Activated T-helper 1 cell treated with anti-CD3 and anti-CD28 coated beads, Interleukin-12 subunit alpha, Interleukin-12 subunit beta, Interleukin-2, Interleukin-4 antibody, amounts not matched to agents 30 ng/mL and 10 ng/mL and 1 ng/mL, durations not matched to agents 14 hours and 24 hours and 36 hours (primary cell): ENCODE measurements around the gene PTRHD1. TPM values are rescaled to one million over a fixed set of nuclear protein-coding genes. Genes with fewer than 3 reads are reported as not detected.
"Not testable (repeated sequence)": the region's sequence is repeated elsewhere in the genome, so short reads cannot be mapped to it uniquely, and the experiment has no call there.

Experiments used
- DNase-seq: peaks from one replicate; pipeline ENCODE4 v3.0.0; 2021; ENCODE audit warnings: low spot score
- H3K27ac Mint-ChIP-seq: one replicate; pipeline ENCODE4 v1.8.0; 2021; ENCODE audit warnings: mild to moderate bottlenecking, mixed read lengths
- H3K27me3 Mint-ChIP-seq: one replicate; pipeline ENCODE4 v1.8.0; 2022; ENCODE audit warnings: mild to moderate bottlenecking, moderate library complexity, mixed read lengths; ENCODE audit not compliant: insufficient read depth
- H3K36me3 Mint-ChIP-seq: one replicate; pipeline ENCODE4 v1.8.0; 2021; ENCODE audit warnings: low read depth, mixed read lengths
- H3K4me1 Mint-ChIP-seq: one replicate; pipeline ENCODE4 v1.8.0; 2021; ENCODE audit warnings: low read depth, mixed read lengths
- H3K4me3 Mint-ChIP-seq: one replicate; pipeline ENCODE4 v1.8.0; 2021; ENCODE audit warnings: mild to moderate bottlenecking, moderate library complexity, mixed read lengths
- H3K9me3 Mint-ChIP-seq: one replicate; pipeline ENCODE4 v1.8.0; 2021; ENCODE audit warnings: mixed read lengths
- intact Hi-C: fragments of 100-400 bp; cut with micrococcal nuclease; formaldehyde crosslinking; loops from one replicate; pipeline ENCODE4 v1.15.1; 2024
- total RNA-seq: library from RNA; stranded (reverse); gene quantifications from 2 replicates; pipeline ENCODE4 v1.2.3, GENCODE V29; 2022

The PTRHD1 gene
- total RNA-seq, result 16.5 and 17.3 TPM in 2 replicates

- peak within 1 kb of the TSS; percentile 99 for H3K27ac Mint-ChIP-seq
- no peaks in the 10 kb centered on the region for H3K9me3 Mint-ChIP-seq
- peaks cover 27% of the 10 kb centered on the region for H3K36me3 Mint-ChIP-seq
- DNase-seq, result peak; percentile 92
- H3K4me3 Mint-ChIP-seq, result peak within 1 kb of the TSS; percentile 95
- intact Hi-C loops, result loop anchor here (1.0 to 10.0 kb wide), 8 partner anchors 128 to 866 kb away; partner anchors contain the start of genes ADCY3, ATAD2B, DNAJC27 and NCOA1
- H3K4me1 Mint-ChIP-seq, result peaks cover 47% of the 10 kb centered on the region
- peaks cover 1% of the 10 kb centered on the region for H3K27me3 Mint-ChIP-seq
Observed at GRCh38 chr2:24792874-24793760, at the start of gene PTRHD1, which contains the start of gene CENPO. Gene PTRHD1 (minus strand): TSS chr2:24793391. CDS start chr2:24793377, 14 bp downstream. Gene CENPO (plus strand): TSS chr2:24793425. CDS start chr2:24793920, 495 bp downstream.

- intact Hi-C loops, result no loop called here
- Mint-ChIP-seq H3K27me3 (no peaks in the 10 kb centered on the region), H3K9me3 (no peaks in the 10 kb centered on the region), H3K4me1 (no peaks in the 10 kb centered on the region), H3K36me3 (no peaks in the 10 kb centered on the region), H3K4me3 (no peak overlapping the region), H3K27ac (no peak overlapping the region)
- DNase-seq, result no peak
Observed at GRCh38 chr2:24842081-24843050, 49.2 kb upstream of the PTRHD1 start.

GRCh38 chr2:24840962-24841945 lies 48.1 kb upstream of the PTRHD1 start:
- intact Hi-C loops, result no loop called here
- H3K36me3 Mint-ChIP-seq, result peaks cover 4% of the 10 kb centered on the region
- H3K27ac Mint-ChIP-seq, result no peak overlapping the region
- no peak overlapping the region for H3K4me3 Mint-ChIP-seq
- no peaks in the 10 kb centered on the region for H3K4me1 Mint-ChIP-seq
- no peaks in the 10 kb centered on the region for H3K9me3 Mint-ChIP-seq
- H3K27me3 Mint-ChIP-seq, result no peaks in the 10 kb centered on the region
- no peak for DNase-seq

GRCh38 chr2:24840164-24840869 lies 47.1 kb upstream of the PTRHD1 start:
- intact Hi-C loops, result no loop called here
- Mint-ChIP-seq H3K27ac (no peak overlapping the region), H3K36me3 (peaks cover 4% of the 10 kb centered on the region), H3K27me3 (no peaks in the 10 kb centered on the region), H3K9me3 (no peaks in the 10 kb centered on the region), H3K4me3 (no peak overlapping the region), H3K4me1 (no peaks in the 10 kb centered on the region)
- DNase-seq, result no peak

GRCh38 chr2:24839729-24840128 lies 46.5 kb upstream of the PTRHD1 start:
- Mint-ChIP-seq H3K4me3 (no peak overlapping the region), H3K9me3 (no peaks in the 10 kb centered on the region), H3K36me3 (peaks cover 6% of the 10 kb centered on the region), H3K27ac (no peak overlapping the region), H3K4me1 (no peaks in the 10 kb centered on the region), H3K27me3 (no peaks in the 10 kb centered on the region)
- DNase-seq, result no peak
- intact Hi-C loops, result no loop called here

- intact Hi-C loops, result no loop called here
- Mint-ChIP-seq H3K9me3 (no peaks in the 10 kb centered on the region), H3K27me3 (no peaks in the 10 kb centered on the region), H3K27ac (no peak overlapping the region), H3K4me3 (no peak overlapping the region), H3K4me1 (no peaks in the 10 kb centered on the region), H3K36me3 (peaks cover 6% of the 10 kb centered on the region)
- no peak for DNase-seq
Observed at GRCh38 chr2:24838541-24838940, 45.4 kb upstream of the PTRHD1 start.

- H3K36me3 Mint-ChIP-seq, result peaks cover 6% of the 10 kb centered on the region
- no peaks in the 10 kb centered on the region for H3K4me1 Mint-ChIP-seq
Observed at GRCh38 chr2:24837996-24838513, 44.9 kb upstream of the PTRHD1 start.

GRCh38 chr2:24836706-24837105 lies 43.5 kb upstream of the PTRHD1 start:
- no peaks in the 10 kb centered on the region for H3K27me3 Mint-ChIP-seq
- intact Hi-C loops, result no loop called here
- no peak for DNase-seq
- H3K27ac Mint-ChIP-seq, result no peak overlapping the region
- H3K4me3 Mint-ChIP-seq, result no peak overlapping the region
- peaks cover 6% of the 10 kb centered on the region for H3K36me3 Mint-ChIP-seq
- no peaks in the 10 kb centered on the region for H3K4me1 Mint-ChIP-seq
- H3K9me3 Mint-ChIP-seq, result no peaks in the 10 kb centered on the region

More at GRCh38 chr2:24837996-24838513, 44.9 kb upstream of the PTRHD1 start:
- Mint-ChIP-seq H3K27me3 (no peaks in the 10 kb centered on the region), H3K9me3 (no peaks in the 10 kb centered on the region), H3K27ac (no peak overlapping the region), H3K4me3 (no peak overlapping the region)
- no peak for DNase-seq
- intact Hi-C loops, result no loop called here

GRCh38 chr2:24836206-24836605 lies 43.0 kb upstream of the PTRHD1 start:
- Mint-ChIP-seq H3K36me3 (peaks cover 6% of the 10 kb centered on the region), H3K27ac (no peak overlapping the region), H3K4me1 (no peaks in the 10 kb centered on the region), H3K27me3 (no peaks in the 10 kb centered on the region), H3K9me3 (no peaks in the 10 kb centered on the region), H3K4me3 (no peak overlapping the region)
- intact Hi-C loops, result no loop called here
- no peak for DNase-seq

- H3K36me3 Mint-ChIP-seq, H3K27me3 Mint-ChIP-seq, DNase-seq, intact Hi-C loops, H3K4me3 Mint-ChIP-seq, H3K4me1 Mint-ChIP-seq, H3K9me3 Mint-ChIP-seq, H3K27ac Mint-ChIP-seq: not testable (repeated sequence)
Observed at GRCh38 chr2:24835411-24835810, 42.2 kb upstream of the PTRHD1 start.

GRCh38 chr2:24834733-24835395 lies 41.7 kb upstream of the PTRHD1 start:
- no peaks in the 10 kb centered on the region for H3K27me3 Mint-ChIP-seq
- H3K36me3 Mint-ChIP-seq, result peaks cover 6% of the 10 kb centered on the region
- intact Hi-C loops, result no loop called here

More at GRCh38 chr2:24834733-24835395, 41.7 kb upstream of the PTRHD1 start:
- no peak overlapping the region for H3K4me3 Mint-ChIP-seq
- no peak for DNase-seq
- no peak overlapping the region for H3K27ac Mint-ChIP-seq
- H3K9me3 Mint-ChIP-seq, result no peaks in the 10 kb centered on the region
- no peaks in the 10 kb centered on the region for H3K4me1 Mint-ChIP-seq
